GM20000 (cell line): ENCODE results near the gene PCARE.

ENCODE experiments used
- DNase-seq: peaks from one replicate; pipeline ENCODE4 v3.0.0; 2012; ENCODE audit warnings: low spot score
- CTCF ChIP-seq: IDR thresholded peaks from 2 replicates; pipeline ENCODE4 v1.5.1; 2012; ENCODE audit warnings: mild to moderate bottlenecking, control low read depth; ENCODE audit errors: extremely low read depth, missing control alignments

PCARE gene

GRCh38 chr2:29114946-29115609 is 40.8 kb upstream of the PCARE start, which contains the start of gene CLIP4:
Gene CLIP4 (plus strand): TSS chr2:29115415. CDS start chr2:29121389, 5,974 bp downstream.
- TF ChIP-seq CTCF, result no peak
- peak; percentile 91 for DNase-seq

DNA sequence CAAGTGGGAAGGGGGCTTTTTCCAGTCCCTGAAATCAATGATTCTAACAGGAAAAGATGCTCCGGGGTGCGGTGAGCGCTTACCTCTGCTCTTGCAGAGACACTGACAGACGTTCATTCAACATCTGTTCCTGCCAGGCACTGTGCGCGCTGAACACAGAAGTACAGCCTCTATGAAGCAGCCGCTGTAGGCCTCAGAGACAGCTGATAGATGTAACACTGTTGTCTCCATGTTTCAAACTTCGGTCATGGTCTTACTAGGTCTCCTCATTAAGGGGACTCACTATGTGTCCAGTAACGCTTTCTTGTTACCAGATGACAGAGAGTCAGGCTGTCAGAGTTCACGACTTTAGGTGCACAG is 40.2 kb upstream of the PCARE start:
- no peak for TF ChIP-seq CTCF
- DNase-seq, result peak; percentile 23

DNA sequence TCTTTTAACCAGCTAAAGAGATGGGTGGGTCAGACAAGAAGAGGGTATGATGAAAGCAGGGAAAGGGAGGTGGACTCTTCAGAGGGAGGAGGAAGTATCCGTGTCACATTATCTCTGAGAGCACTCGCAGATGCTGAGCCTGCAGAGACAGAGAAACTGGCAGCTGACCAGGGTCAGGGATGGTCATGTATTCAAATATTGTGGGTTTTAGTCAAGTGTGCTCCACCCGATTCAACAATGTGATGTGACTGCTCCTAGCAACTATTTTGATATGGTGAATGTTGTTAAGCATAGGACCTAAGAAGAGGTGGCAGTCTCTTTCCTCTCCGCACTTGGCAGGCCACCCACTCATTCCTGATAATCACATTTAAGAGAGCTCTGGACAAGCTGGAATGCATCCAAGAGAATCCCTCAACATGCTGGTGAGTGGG is 39.6 kb upstream of the PCARE start:
- TF ChIP-seq CTCF, result no peak
- DNase-seq, result peak; percentile 46

DNA sequence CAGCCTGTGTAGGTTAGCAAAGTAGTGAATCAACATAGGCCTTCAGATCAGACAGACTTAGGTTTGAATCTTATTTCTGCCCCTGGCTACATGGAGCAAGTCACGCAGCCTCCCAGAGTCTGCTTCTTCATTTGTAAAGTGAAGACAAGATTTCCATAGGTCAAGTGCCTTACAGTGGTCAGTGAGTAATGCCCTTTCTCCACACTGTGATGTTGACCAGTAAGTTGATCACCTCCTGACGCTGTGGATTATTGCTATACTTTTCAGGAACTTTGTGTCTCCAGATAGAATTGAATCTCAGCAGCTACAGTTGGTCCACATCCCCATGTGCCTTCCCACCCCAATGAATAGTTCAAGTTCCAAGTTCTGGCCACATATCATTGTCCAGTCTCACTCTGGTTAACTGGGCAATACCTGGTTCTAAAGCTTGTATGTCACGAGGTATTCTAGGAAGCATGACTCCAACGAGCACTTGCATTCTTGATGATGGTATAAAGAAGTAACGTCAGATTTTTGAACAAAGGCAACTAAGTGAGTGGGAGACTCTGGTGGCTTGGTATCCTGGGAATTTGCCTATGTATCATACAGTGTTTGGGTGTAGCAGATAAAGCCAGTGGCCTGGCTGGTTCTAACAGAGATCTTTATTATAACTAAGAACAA is 38.8 kb upstream of the PCARE start:
- TF ChIP-seq CTCF, result no peak

GRCh38 chr2:29112379-29112778 is 38.1 kb upstream of the PCARE start:
- no peak for DNase-seq
- TF ChIP-seq CTCF, result no peak

More for the DNA sequence above, 38.8 kb upstream of the PCARE start:
- DNase-seq, result no peak

DNA sequence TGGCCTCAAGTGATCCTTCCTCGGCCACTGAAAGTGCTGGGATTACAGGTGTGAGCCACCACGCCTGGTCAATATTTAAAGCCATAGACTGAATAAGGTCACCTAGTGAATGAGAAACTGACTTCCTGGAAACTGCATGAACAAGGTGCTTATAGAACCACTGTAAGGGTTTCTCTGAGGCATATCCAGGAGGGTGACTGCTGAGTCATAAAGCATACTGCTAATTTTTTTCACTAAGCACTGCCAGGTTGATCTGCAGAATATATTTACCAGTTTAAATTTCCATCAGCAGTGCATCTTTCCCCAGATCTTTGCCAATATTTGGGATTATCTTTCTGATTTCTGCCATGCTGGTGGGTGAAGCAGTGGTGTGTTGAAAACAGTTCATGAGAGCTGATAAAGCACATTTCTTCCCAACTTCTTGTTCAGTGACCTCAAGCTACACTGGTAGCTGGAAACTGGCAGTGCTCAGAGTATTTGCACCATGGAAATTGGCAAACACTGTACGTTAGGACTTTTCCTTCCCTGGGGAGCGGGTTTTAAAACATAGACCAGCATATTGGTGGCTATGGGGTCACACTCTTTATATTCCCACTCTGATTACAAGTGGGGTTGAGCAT is 36.7 kb upstream of the PCARE start:
- DNase-seq, result peak; percentile 54
- TF ChIP-seq CTCF, result no peak

- no peak for TF ChIP-seq CTCF
- DNase-seq, result no peak
Observed at GRCh38 chr2:29109246-29109645, 34.9 kb upstream of the PCARE start.
